ENCODE data around the gene KAT7.
"Not testable (repeated sequence)": the region's sequence is repeated elsewhere in the genome, so short reads cannot be mapped to it uniquely, and the experiment has no call there.

The KAT7 gene

GRCh38 chr17:49814781-49815529 is 26.5 kb downstream of the KAT7 start:
- no peak for DNase-seq

GRCh38 chr17:49815761-49816281 is 27.3 kb downstream of the KAT7 start:
- DNase-seq = no peak

GRCh38 chr17:49817993-49818392 is 29.5 kb downstream of the KAT7 start:
- no peak for DNase-seq

GRCh38 chr17:49819138-49819537 is 30.7 kb downstream of the KAT7 start:
- no peak for DNase-seq

- no peak for DNase-seq
These were observed 31.2 kb downstream of the KAT7 start for GRCh38 chr17:49819651-49820050.

- no peak for DNase-seq
These were observed 32.3 kb downstream of the KAT7 start for GRCh38 chr17:49820773-49821172.

- no peak for DNase-seq
These were observed 33.0 kb downstream of the KAT7 start for GRCh38 chr17:49821466-49821865.

- no peak for DNase-seq
These were observed 33.4 kb downstream of the KAT7 start for GRCh38 chr17:49821916-49822315.

GRCh38 chr17:49822829-49823228 is 34.3 kb downstream of the KAT7 start:
- DNase-seq = no peak

GRCh38 chr17:49823614-49824013 is 35.1 kb downstream of the KAT7 start:
- DNase-seq = no peak

- no peak for DNase-seq
These were observed 37.2 kb downstream of the KAT7 start for GRCh38 chr17:49825645-49826044.

GRCh38 chr17:49828325-49828724 is 39.8 kb downstream of the KAT7 start:
- DNase-seq = not testable (repeated sequence)

GRCh38 chr17:49829026-49829425 is 40.5 kb downstream of the KAT7 start:
- no peak for DNase-seq

- DNase-seq = no peak
These were observed 42.1 kb downstream of the KAT7 start for GRCh38 chr17:49830605-49831004.

GRCh38 chr17:49832840-49833599 is 44.5 kb downstream of the KAT7 start:
- DNase-seq = no peak

- no peak for DNase-seq
These were observed 45.8 kb downstream of the KAT7 start for GRCh38 chr17:49834118-49834743.

- no peak for DNase-seq
These were observed 47.0 kb downstream of the KAT7 start for GRCh38 chr17:49835472-49835871.

- no peak for DNase-seq
These were observed 47.9 kb downstream of the KAT7 start for GRCh38 chr17:49836111-49837030.

- DNase-seq = no peak
These were observed 51.0 kb downstream of the KAT7 start for GRCh38 chr17:49839455-49839854.

- DNase-seq = no peak
These were observed 53.1 kb downstream of the KAT7 start for GRCh38 chr17:49841548-49841947.

GRCh38 chr17:49842371-49842770 is 53.9 kb downstream of the KAT7 start:
- no peak for DNase-seq

GRCh38 chr17:49842846-49843245 is 54.4 kb downstream of the KAT7 start:
- no peak for DNase-seq
